ENCODE data around the gene SULT1C3.

Gene SULT1C3

DNA sequence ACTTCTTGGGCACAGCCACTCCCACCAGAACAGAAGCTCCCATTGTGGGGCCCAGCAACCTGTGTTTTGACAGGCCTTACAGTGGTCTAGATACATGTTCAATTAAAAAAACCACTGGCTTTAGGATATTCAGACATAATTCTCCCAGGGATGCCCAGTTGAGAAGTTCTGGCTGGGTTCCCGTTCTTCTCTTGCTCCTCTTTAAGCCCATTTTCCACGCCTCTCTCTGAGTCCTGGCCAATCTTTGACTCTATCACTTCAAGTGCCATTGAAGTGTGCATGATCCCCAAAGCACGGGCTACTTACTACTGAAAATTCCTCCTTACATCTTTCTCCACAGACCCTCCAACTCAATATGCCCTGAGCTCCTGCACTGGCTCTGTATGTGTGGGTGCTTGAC lies 17.5 kb upstream of the SULT1C3 start:
- Histone ChIP-seq H3K4ac (ENCODE audit: low read depth, low read length) (no peak overlapping the region), H3K79me1 (ENCODE audit: low read length) (no peaks in the 10 kb centered on the region), H3K27me3 (ENCODE audit: insufficient read depth, low read length, poor library complexity) (no peaks in the 10 kb centered on the region), H2BK15ac (replicated peaks; ENCODE audit: low read depth) (no peak overlapping the region), H3K18ac (ENCODE audit: low read length) (no peak overlapping the region), H4K5ac (ENCODE audit: low read length) (no peak overlapping the region), H3K56ac (ENCODE audit: low read length) (no peak overlapping the region), H3K4me1 (ENCODE audit: control insufficient read depth, low read depth, low read length) (no peaks in the 10 kb centered on the region), H3K4me3 (ENCODE audit: low read length) (no peak overlapping the region), H3K4me2 (ENCODE audit: low read length) (no peak overlapping the region), H2AK5ac (ENCODE audit: low read length) (no peak overlapping the region), H3K23ac (ENCODE audit: low read length) (no peak overlapping the region), H3K27ac (ENCODE audit: low read depth, low read length) (no peak overlapping the region), H2BK5ac (ENCODE audit: low read length) (no peak overlapping the region), H3K36me3 (ENCODE audit: control insufficient read depth, insufficient read depth, low read length) (no peaks in the 10 kb centered on the region), H3K79me2 (ENCODE audit: control insufficient read depth, insufficient read depth, low read length) (no peaks in the 10 kb centered on the region), H2BK120ac (ENCODE audit: low read depth, low read length) (no peak overlapping the region), H4K8ac (ENCODE audit: low read depth, low read length) (no peak overlapping the region), H3K9ac (ENCODE audit: low read length) (no peak overlapping the region)
- WGBS (ENCODE audit: extremely low coverage, insufficient coverage, low lambda C conversion rate): no CpG with 5 or more reads among the region's 3 CpGs
- DNase-seq: no peak

DNA sequence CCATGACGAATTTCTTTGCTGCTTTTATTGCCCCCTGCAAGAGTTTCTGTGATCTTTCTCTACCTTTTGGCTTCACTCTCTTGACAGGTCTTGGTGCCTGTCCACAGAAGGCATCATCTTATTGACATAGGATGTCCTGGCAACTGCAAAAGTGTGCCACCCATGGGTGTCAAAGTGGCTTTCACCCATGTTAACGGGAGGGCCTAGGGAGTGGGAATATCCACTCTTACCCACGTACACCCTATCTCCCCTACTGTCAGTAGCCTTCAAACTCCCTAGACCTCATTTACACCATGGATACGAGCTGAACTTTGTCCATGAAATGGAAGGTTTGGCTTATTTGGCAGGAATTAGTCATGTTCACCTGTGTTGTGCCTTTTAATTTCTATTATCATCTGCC lies 16.2 kb upstream of the SULT1C3 start:
- no peaks in the 10 kb centered on the region for H3K27me3 ChIP-seq (ENCODE audit: insufficient read depth, low read length, poor library complexity)
- no peak overlapping the region for H3K4me3 ChIP-seq (ENCODE audit: low read length)
- H3K4me2 ChIP-seq (ENCODE audit: low read length): no peak overlapping the region
- no peak overlapping the region for H2BK5ac ChIP-seq (ENCODE audit: low read length)
- H3K18ac ChIP-seq (ENCODE audit: low read length): no peak overlapping the region
- no peak overlapping the region for H3K23ac ChIP-seq (ENCODE audit: low read length)
- no peak overlapping the region for H3K27ac ChIP-seq (ENCODE audit: low read depth, low read length)
- no peak overlapping the region for H2BK15ac ChIP-seq (replicated peaks; ENCODE audit: low read depth)
- no peak overlapping the region for H4K8ac ChIP-seq (ENCODE audit: low read depth, low read length)
- no peak overlapping the region for H3K56ac ChIP-seq (ENCODE audit: low read length)
- H2AK5ac ChIP-seq (ENCODE audit: low read length): no peak overlapping the region
- no peaks in the 10 kb centered on the region for H3K4me1 ChIP-seq (ENCODE audit: control insufficient read depth, low read depth, low read length)
- no peak for DNase-seq
- no CpG with 5 or more reads among the region's 4 CpGs for WGBS (ENCODE audit: extremely low coverage, insufficient coverage, low lambda C conversion rate)
- no peaks in the 10 kb centered on the region for H3K79me1 ChIP-seq (ENCODE audit: low read length)
- no peak overlapping the region for H4K5ac ChIP-seq (ENCODE audit: low read length)
- no peak overlapping the region for H3K4ac ChIP-seq (ENCODE audit: low read depth, low read length)
- H3K9ac ChIP-seq (ENCODE audit: low read length): no peak overlapping the region
- H3K79me2 ChIP-seq (ENCODE audit: control insufficient read depth, insufficient read depth, low read length): no peaks in the 10 kb centered on the region
- no peak overlapping the region for H2BK120ac ChIP-seq (ENCODE audit: low read depth, low read length)
- no peaks in the 10 kb centered on the region for H3K36me3 ChIP-seq (ENCODE audit: control insufficient read depth, insufficient read depth, low read length)

DNA sequence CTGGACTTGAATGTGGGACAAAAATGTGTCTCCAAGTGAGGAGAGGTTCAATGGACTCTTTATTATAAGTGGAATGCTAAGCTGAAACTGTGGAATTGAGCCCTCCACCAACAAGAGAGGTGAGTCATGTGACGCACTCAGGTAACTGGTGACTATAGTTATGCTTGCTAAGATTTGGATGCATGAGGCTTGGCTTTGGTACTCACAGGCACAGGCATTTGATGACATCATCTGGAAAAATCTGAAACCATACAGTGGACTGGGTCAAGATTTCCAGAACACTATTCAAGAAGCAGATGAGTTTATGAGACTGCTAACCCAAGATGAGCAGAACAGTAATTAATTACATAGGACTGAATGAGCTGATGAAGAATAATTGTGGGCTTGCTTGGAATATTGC lies 15.7 kb upstream of the SULT1C3 start:
- WGBS (ENCODE audit: extremely low coverage, insufficient coverage, low lambda C conversion rate): no CpG with 5 or more reads among the region's 1 CpG

DNA sequence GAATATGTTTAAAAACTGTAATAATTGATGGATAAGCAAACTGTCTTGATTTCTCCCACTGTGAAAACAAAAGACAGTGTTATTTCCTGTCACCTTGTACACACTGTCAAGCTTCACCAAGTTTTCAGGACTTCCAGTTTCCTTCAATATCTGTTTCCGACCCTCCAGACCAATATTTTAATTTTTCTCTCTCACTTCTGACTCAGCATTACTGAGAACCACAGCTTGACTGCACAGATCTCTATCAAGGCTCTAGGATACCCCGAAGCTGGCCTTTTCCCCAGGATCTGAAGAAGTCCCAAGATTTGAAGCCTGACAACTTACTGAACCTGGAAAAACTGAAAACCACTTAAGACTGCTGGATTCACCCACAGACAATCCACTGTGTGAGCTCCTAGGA lies 13.2 kb upstream of the SULT1C3 start:
- no peak overlapping the region for H3K9ac ChIP-seq (ENCODE audit: low read length)
- H3K56ac ChIP-seq (ENCODE audit: low read length): no peak overlapping the region
- no peaks in the 10 kb centered on the region for H3K79me2 ChIP-seq (ENCODE audit: control insufficient read depth, insufficient read depth, low read length)
- WGBS (ENCODE audit: extremely low coverage, insufficient coverage, low lambda C conversion rate): no CpG with 5 or more reads among the region's 2 CpGs
- no peak overlapping the region for H3K18ac ChIP-seq (ENCODE audit: low read length)
- H3K27ac ChIP-seq (ENCODE audit: low read depth, low read length): no peak overlapping the region
- no peak overlapping the region for H2BK5ac ChIP-seq (ENCODE audit: low read length)
- no peak overlapping the region for H4K8ac ChIP-seq (ENCODE audit: low read depth, low read length)
- no peak overlapping the region for H3K4me2 ChIP-seq (ENCODE audit: low read length)
- H3K36me3 ChIP-seq (ENCODE audit: control insufficient read depth, insufficient read depth, low read length): no peaks in the 10 kb centered on the region
- no peak overlapping the region for H2BK120ac ChIP-seq (ENCODE audit: low read depth, low read length)
- no peaks in the 10 kb centered on the region for H3K79me1 ChIP-seq (ENCODE audit: low read length)
- no peak overlapping the region for H2AK5ac ChIP-seq (ENCODE audit: low read length)
- no peak overlapping the region for H3K4me3 ChIP-seq (ENCODE audit: low read length)
- no peak overlapping the region for H4K5ac ChIP-seq (ENCODE audit: low read length)
- no peaks in the 10 kb centered on the region for H3K4me1 ChIP-seq (ENCODE audit: control insufficient read depth, low read depth, low read length)
- DNase-seq: no peak
- no peak overlapping the region for H2BK15ac ChIP-seq (replicated peaks; ENCODE audit: low read depth)
- H3K27me3 ChIP-seq (ENCODE audit: insufficient read depth, low read length, poor library complexity): no peaks in the 10 kb centered on the region
- H3K4ac ChIP-seq (ENCODE audit: low read depth, low read length): no peak overlapping the region
- H3K23ac ChIP-seq (ENCODE audit: low read length): no peak overlapping the region

More for the DNA sequence above, 15.7 kb upstream of the SULT1C3 start:
- Histone ChIP-seq H2BK120ac (ENCODE audit: low read depth, low read length) (no peak overlapping the region), H3K79me2 (ENCODE audit: control insufficient read depth, insufficient read depth, low read length) (no peaks in the 10 kb centered on the region), H3K27me3 (ENCODE audit: insufficient read depth, low read length, poor library complexity) (no peaks in the 10 kb centered on the region), H3K56ac (ENCODE audit: low read length) (no peak overlapping the region), H3K18ac (ENCODE audit: low read length) (no peak overlapping the region), H3K27ac (ENCODE audit: low read depth, low read length) (no peak overlapping the region), H3K4me3 (ENCODE audit: low read length) (no peak overlapping the region), H3K36me3 (ENCODE audit: control insufficient read depth, insufficient read depth, low read length) (no peaks in the 10 kb centered on the region), H2AK5ac (ENCODE audit: low read length) (no peak overlapping the region), H3K23ac (ENCODE audit: low read length) (no peak overlapping the region), H3K4me2 (ENCODE audit: low read length) (no peak overlapping the region), H2BK5ac (ENCODE audit: low read length) (no peak overlapping the region), H3K79me1 (ENCODE audit: low read length) (no peaks in the 10 kb centered on the region), H3K9ac (ENCODE audit: low read length) (no peak overlapping the region), H4K8ac (ENCODE audit: low read depth, low read length) (no peak overlapping the region), H2BK15ac (replicated peaks; ENCODE audit: low read depth) (no peak overlapping the region), H3K4ac (ENCODE audit: low read depth, low read length) (no peak overlapping the region), H4K5ac (ENCODE audit: low read length) (no peak overlapping the region), H3K4me1 (ENCODE audit: control insufficient read depth, low read depth, low read length) (no peaks in the 10 kb centered on the region)
- DNase-seq: no peak

DNA sequence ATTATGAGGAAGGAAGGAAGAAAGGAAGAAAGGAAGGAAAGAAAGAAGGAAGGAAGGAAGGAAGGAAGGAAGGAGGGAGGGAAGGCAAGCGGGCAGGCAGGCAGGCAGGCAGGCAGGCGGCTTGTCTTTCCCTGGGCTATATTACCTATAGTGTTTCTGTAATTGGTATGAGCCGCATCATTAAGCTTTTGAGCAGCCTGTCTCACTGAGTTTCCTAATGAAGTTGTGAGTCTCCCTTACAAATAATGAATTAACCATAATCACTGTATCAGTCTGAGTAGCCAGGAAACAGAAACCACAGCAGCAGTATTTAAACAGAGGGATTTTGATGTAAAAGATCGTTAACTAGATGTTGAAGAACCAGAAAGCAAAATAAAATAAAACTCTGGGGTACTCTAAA lies 11.8 kb upstream of the SULT1C3 start:
- Histone ChIP-seq H4K8ac (ENCODE audit: low read depth, low read length) (no peak overlapping the region), H3K27ac (ENCODE audit: low read depth, low read length) (no peak overlapping the region), H3K23ac (ENCODE audit: low read length) (no peak overlapping the region), H3K27me3 (ENCODE audit: insufficient read depth, low read length, poor library complexity) (no peaks in the 10 kb centered on the region), H2BK120ac (ENCODE audit: low read depth, low read length) (no peak overlapping the region), H3K36me3 (ENCODE audit: control insufficient read depth, insufficient read depth, low read length) (no peaks in the 10 kb centered on the region), H3K56ac (ENCODE audit: low read length) (no peak overlapping the region), H3K9ac (ENCODE audit: low read length) (no peak overlapping the region), H3K79me2 (ENCODE audit: control insufficient read depth, insufficient read depth, low read length) (no peaks in the 10 kb centered on the region), H3K4me1 (ENCODE audit: control insufficient read depth, low read depth, low read length) (no peaks in the 10 kb centered on the region), H3K18ac (ENCODE audit: low read length) (no peak overlapping the region), H2AK5ac (ENCODE audit: low read length) (no peak overlapping the region), H2BK5ac (ENCODE audit: low read length) (no peak overlapping the region), H3K4me2 (ENCODE audit: low read length) (no peak overlapping the region), H3K4me3 (ENCODE audit: low read length) (no peak overlapping the region), H2BK15ac (replicated peaks; ENCODE audit: low read depth) (no peak overlapping the region), H3K79me1 (ENCODE audit: low read length) (no peaks in the 10 kb centered on the region), H4K5ac (ENCODE audit: low read length) (no peak overlapping the region), H3K4ac (ENCODE audit: low read depth, low read length) (no peak overlapping the region)
- WGBS (ENCODE audit: extremely low coverage, insufficient coverage, low lambda C conversion rate): no CpG with 5 or more reads among the region's 4 CpGs
- no peak for DNase-seq

DNA sequence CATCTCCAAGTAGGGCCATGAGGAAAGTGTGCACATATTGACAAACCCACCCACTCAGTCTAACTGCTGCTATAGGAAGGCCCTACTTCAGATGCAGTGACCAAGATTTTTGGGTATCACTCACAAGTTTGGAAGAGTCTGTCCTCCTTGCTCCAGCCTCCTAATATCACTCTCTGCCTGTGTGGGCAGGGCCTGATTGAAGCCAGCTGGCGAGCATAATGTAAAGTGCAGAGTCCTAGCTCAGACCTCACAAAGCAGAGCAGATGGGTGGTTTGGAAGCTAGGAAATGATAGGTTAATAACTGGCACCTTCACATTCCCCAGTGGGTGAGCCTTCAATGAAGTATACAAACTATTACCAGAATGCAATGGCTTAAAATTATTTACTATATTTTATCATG lies 11.2 kb upstream of the SULT1C3 start:
- DNase-seq: no peak
- H2BK120ac ChIP-seq (ENCODE audit: low read depth, low read length): no peak overlapping the region
- H2BK5ac ChIP-seq (ENCODE audit: low read length): no peak overlapping the region
- H3K4me3 ChIP-seq (ENCODE audit: low read length): no peak overlapping the region
- no peaks in the 10 kb centered on the region for H3K36me3 ChIP-seq (ENCODE audit: control insufficient read depth, insufficient read depth, low read length)
- no peak overlapping the region for H2AK5ac ChIP-seq (ENCODE audit: low read length)
- no peaks in the 10 kb centered on the region for H3K4me1 ChIP-seq (ENCODE audit: control insufficient read depth, low read depth, low read length)
- no peak overlapping the region for H3K23ac ChIP-seq (ENCODE audit: low read length)
- no peaks in the 10 kb centered on the region for H3K79me1 ChIP-seq (ENCODE audit: low read length)
- H3K4ac ChIP-seq (ENCODE audit: low read depth, low read length): no peak overlapping the region
- no peak overlapping the region for H3K27ac ChIP-seq (ENCODE audit: low read depth, low read length)
- no peak overlapping the region for H3K56ac ChIP-seq (ENCODE audit: low read length)
- H2BK15ac ChIP-seq (replicated peaks; ENCODE audit: low read depth): no peak overlapping the region
- no peaks in the 10 kb centered on the region for H3K79me2 ChIP-seq (ENCODE audit: control insufficient read depth, insufficient read depth, low read length)
- H3K9ac ChIP-seq (ENCODE audit: low read length): no peak overlapping the region
- no peak overlapping the region for H4K5ac ChIP-seq (ENCODE audit: low read length)
- no peak overlapping the region for H3K18ac ChIP-seq (ENCODE audit: low read length)
- no peaks in the 10 kb centered on the region for H3K27me3 ChIP-seq (ENCODE audit: insufficient read depth, low read length, poor library complexity)
- H3K4me2 ChIP-seq (ENCODE audit: low read length): no peak overlapping the region
- H4K8ac ChIP-seq (ENCODE audit: low read depth, low read length): no peak overlapping the region
- WGBS (ENCODE audit: extremely low coverage, insufficient coverage, low lambda C conversion rate): no CpG with 5 or more reads among the region's 1 CpG
